ENCODE results near the gene DCLK2.

DCLK2 gene

GRCh38 chr4:150141756-150142155, 63.5 kb downstream of the DCLK2 start:
- DNase-seq (ENCODE audit: low read depth): no peak
- H3K4me3 ChIP-seq (ENCODE audit: low read depth, low read length): no peak overlapping the region
- TF ChIP-seq CTCF (IDR thresholded peaks at IDR 0.05; ENCODE audit: low read depth, low read length, missing control alignments): no peak

GRCh38 chr4:150142831-150143230, 64.6 kb downstream of the DCLK2 start:
- H3K4me3 ChIP-seq (ENCODE audit: low read depth, low read length): no peak overlapping the region
- DNase-seq (ENCODE audit: low read depth): no peak
- no peak for TF ChIP-seq CTCF (IDR thresholded peaks at IDR 0.05; ENCODE audit: low read depth, low read length, missing control alignments)

GRCh38 chr4:150145090-150145945, 67.1 kb downstream of the DCLK2 start:
- DNase-seq (ENCODE audit: low read depth): no peak
- TF ChIP-seq CTCF (IDR thresholded peaks at IDR 0.05; ENCODE audit: low read depth, low read length, missing control alignments): peak; percentile 28
- no peak overlapping the region for H3K4me3 ChIP-seq (ENCODE audit: low read depth, low read length)

- no peak overlapping the region for H3K4me3 ChIP-seq (ENCODE audit: low read depth, low read length)
- no peak for DNase-seq (ENCODE audit: low read depth)
- TF ChIP-seq CTCF (IDR thresholded peaks at IDR 0.05; ENCODE audit: low read depth, low read length, missing control alignments): no peak
These were observed 67.7 kb downstream of the DCLK2 start for GRCh38 chr4:150145946-150146340.

- TF ChIP-seq CTCF (IDR thresholded peaks at IDR 0.05; ENCODE audit: low read depth, low read length, missing control alignments): no peak
- H3K4me3 ChIP-seq (ENCODE audit: low read depth, low read length): no peak overlapping the region
- DNase-seq (ENCODE audit: low read depth): no peak
These were observed 71.1 kb downstream of the DCLK2 start for GRCh38 chr4:150149381-150149780.

- no peak overlapping the region for H3K4me3 ChIP-seq (ENCODE audit: low read depth, low read length)
- TF ChIP-seq CTCF (IDR thresholded peaks at IDR 0.05; ENCODE audit: low read depth, low read length, missing control alignments): no peak
- no peak for DNase-seq (ENCODE audit: low read depth)
These were observed 72.4 kb downstream of the DCLK2 start for GRCh38 chr4:150150629-150151062.

GRCh38 chr4:150152766-150153165, 74.5 kb downstream of the DCLK2 start:
- DNase-seq (ENCODE audit: low read depth): no peak
- TF ChIP-seq CTCF (IDR thresholded peaks at IDR 0.05; ENCODE audit: low read depth, low read length, missing control alignments): no peak
- no peak overlapping the region for H3K4me3 ChIP-seq (ENCODE audit: low read depth, low read length)
